ENCODE results near the gene SIPA1L3.
"Not testable (repeated sequence)": the region's sequence is repeated elsewhere in the genome, so short reads cannot be mapped to it uniquely, and the experiment has no call there.

Gene SIPA1L3

DNA sequence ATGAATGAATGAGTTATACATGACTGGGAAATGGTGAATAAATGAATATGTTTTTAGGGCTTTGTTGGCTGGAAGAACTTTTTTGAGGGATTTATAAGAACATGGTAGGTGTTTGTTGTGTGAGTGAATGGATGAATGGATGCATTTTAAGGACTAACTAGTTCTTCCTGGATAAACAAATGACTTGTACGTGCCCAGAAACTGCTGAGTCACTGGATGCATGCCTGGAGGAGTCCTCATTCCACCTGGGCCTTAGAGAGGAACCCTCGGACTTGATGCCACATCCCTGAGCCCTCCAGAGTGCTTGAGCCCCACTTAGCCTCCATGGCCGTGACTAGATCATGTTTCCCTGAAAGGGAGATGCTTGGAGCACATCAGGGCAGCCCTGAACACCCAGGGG, 163.6 kb downstream of the SIPA1L3 start:
- DNase-seq (ENCODE audit: low read depth), result peak; percentile 68

DNA sequence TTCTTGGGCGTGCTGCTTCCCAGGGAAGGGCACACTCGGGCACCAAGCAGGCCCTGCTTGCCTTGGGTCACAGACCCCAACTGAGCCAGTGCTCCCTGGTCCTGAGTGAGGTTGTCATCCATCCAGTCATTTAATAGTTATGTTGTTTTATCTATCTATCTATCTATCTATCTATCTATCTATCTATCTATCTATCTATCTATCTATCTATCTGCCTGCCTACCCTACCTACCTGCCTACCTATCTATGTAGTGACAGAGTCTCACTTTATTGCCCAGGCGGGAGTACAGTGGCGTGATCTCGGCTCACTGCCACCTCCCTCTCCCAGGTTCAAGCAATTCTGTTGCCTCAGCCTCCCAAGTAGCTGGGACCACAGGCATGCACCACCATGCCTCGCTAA, 164.0 kb downstream of the SIPA1L3 start:
- DNase-seq (ENCODE audit: low read depth), result not testable (repeated sequence)

DNA sequence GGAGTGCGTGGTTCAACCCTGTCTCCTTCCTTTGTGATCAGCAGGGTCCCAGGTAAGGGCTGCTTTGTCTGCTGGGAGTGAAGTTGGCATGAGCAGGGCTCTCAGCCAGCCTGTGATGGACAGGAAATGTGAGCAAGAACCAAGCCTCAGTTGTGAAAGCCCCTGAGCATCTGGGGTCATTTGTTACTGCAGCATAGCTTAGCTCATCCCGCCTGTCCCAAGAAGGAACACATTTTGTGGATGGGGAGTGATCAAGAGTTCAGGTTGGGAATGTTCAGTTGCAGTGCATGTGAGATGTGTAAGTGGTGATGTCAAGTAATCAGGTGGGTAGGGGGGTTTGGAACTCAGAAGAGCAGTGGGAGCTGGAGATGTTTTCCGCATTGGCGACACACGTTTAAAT, 164.6 kb downstream of the SIPA1L3 start:
- DNase-seq (ENCODE audit: low read depth), result no peak

DNA sequence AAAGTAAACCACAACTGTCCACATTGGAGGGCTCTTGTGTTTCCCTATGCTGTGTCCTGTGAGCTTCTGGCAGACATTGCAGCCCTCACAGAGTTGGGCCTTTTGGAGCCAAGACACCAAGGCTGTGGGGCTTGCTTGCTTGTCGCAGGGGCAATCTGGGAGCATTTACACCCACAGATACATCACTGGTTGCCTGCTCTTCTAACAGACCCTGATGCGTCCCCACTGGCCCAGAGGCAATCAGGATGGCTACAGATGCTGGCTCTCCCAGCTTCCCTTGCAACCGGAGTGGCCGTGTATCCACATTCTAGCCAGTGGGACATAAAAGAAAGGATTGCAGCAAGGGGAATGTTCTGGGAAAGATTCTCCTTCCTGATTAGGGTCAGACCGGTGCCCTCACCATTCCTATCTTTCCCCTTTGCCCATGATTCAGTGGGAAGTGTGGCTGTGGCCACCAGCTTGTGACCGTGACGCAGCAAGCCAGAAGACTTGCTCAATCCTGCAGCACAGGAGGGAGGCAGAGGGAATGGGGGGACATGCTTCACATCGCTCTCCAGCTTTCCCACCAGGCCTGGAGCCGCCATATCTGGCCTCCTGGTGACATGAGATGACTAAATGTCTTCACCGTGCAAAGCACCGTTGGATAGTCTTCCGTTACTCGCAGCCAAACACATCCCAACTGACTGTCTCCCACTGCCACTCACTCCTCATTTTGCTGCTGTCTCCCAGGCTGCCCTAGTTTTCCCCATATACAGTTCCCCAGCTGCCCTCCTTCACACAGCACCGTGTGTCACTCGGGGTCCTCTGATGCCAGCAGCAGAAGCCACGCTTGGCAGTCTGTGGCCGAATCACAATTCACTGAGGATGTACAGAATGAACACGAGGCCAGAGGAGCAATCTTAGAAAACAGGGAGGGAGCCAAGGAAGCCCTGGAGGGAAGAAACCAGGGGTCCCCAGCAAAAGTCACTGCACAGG, 166.1 kb downstream of the SIPA1L3 start:
- no peak for DNase-seq (ENCODE audit: low read depth)

DNA sequence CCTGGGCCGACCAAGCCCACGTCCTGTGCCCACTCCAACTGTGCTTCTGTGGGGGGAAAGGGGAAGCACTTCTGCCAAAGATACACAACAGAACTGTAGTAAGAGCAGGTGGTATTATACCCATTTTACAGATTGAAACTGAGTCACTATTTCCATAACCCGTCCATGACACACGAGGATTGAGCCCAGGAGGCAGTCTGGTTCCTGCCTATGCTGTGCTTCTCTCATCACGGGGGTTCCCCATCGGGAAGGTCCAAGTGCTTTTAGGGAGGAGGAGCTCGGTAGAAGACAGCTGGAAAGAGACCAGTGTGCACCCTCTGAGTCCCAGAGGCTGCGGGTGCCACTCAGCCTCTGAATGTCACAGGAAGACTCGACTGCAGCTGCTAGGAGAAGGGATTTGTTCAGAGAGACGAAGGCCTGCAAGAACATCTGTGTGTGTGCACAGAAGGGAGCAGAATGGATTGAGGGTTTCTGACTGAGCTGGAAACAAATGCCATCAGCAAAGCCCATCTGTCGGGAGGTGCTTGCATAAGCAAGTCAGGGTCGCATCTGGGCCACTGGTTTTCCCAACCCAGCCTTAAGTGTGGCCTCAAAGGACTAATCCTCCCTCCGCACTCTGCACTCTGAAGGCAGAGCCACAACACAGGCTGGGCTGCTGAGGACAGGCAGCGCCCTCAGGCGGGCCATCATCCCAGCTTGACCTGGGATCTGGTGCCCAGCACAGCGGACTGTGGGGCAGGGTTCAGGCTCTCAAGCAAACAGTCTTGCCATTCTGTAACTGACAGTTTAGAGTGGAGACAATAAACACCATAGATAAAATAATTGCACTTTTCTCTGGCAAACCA, 167.1 kb downstream of the SIPA1L3 start:
- no peak for DNase-seq (ENCODE audit: low read depth)

DNA sequence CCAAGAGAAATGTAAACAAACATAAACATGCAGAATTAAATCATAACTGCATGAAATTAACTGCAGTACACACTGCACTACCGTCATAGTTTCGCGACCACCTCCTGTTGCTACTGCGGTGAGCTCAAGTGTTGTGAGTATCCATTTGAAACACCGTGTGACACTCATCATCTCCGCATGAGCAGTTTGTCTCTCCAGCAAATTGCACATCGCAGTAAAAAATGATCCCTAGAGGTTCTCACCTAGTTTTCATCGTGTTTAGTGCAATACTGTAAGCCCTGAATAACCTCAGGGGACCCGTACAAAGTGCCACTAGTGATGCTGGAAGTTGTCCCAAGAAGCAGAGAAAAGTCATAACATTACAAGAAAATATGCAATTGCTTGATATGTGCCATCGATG, 169.3 kb downstream of the SIPA1L3 start:
- DNase-seq (ENCODE audit: low read depth), result no peak

DNA sequence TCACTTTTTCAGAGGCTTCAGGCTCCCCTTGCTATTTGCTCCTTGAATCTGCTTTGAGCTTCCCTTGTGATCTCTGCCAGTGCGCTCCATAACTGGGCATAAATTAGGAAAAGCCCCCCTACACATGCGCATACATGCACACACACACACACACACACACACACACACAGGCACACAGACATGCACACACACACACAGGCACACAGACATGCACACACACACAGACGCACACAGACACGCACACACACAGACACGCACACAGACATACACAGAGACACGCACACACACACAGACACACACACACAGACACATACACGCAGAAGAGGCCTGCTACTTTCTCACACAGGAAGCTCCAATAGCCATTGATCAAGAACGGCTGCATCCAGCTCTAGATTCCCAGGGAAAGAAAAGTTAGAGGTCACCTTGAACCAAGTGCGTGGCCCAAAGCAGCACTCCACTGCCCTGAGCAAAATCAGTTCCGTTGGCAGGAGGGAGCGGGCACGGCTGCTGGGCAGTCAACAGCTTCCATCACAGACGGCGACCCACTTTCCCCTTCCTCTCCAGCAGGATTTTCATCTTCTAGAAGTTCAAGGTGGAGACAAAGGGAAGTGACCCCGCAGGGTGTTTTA, 171.4 kb downstream of the SIPA1L3 start:
- no peak for DNase-seq (ENCODE audit: low read depth)

DNA sequence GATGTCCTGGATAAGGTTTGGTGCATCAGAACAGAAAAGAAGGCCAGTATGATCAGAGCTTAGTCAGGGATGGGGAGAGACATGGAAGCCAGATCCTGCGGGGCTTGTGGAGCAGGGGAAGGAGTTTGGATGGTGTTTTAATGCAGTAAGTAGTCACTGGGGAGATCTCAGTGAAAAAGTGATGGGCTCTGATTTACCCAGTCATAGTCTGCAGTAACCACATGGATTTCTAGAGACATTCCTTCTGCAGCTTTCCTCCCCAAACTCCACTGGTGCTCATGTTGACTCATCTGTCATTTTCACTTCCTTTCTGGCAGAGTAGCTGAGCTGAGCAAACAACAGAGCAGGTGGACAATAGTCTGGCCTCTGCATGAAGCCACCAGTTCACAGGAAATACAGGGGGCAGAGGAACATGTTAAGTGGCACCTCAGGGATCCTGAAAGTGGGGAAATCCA, 172.9 kb downstream of the SIPA1L3 start:
- peak; percentile 91 for DNase-seq (ENCODE audit: low read depth)

DNA sequence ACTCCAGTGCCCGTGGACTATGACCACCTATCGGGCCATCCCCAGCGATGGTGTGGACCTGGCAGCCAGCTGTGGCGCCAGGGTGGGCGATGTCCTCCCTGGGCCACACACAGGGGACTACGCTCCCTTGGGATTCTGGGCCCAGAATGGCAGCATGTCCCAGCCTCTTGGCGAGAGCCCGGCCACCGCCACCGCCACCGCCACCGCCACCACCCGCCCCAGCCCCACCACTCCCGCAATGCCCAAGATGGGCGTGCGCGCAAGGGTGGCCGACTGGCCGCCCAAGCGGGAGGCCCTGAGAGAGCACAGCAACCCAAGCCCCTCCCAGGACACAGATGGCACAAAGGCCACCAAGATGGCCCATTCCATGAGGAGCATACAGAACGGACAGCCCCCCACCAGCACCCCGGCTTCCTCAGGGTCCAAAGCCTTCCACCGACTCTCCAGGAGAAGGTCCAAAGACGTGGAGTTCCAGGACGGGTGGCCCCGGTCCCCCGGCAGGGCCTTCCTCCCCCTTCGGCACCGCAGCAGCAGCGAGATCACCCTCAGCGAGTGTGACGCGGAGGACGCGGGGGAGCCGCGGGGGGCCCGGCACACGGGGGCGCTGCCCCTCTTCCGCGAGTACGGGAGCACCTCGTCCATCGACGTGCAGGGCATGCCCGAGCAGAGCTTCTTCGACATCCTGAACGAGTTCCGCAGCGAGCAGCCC, 174.7 kb downstream of the SIPA1L3 start:
- DNase-seq (ENCODE audit: low read depth), result no peak

DNA sequence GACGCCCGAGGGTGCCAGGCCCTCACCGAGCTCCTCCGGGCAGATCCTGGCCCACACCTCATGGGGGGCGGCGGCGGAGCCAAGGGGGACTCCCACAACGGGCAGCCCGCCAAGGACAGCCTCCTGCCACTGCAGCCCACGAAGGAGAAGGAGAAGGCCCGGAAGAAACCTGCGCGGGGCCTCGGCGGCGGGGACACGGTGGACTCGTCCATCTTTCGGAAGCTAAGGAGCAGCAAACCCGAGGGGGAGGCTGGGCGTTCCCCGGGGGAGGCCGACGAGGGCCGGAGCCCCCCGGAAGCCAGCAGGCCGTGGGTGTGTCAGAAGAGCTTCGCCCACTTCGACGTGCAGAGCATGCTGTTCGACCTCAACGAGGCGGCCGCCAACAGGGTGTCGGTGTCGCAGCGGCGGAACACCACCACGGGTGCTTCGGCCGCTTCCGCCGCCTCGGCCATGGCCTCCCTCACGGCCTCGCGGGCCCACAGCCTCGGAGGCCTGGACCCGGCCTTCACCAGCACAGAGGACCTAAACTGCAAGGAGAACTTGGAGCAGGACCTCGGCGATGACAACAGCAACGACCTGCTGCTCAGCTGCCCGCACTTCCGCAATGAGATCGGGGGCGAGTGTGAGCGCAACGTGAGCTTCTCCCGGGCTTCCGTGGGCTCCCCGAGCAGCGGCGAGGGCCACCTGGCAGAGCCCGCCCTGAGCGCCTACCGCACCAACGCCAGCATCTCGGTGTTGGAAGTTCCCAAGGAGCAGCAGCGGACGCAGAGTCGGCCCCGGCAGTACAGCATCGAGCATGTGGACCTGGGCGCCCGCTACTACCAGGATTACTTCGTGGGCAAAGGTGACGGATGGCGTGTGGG, 175.5 kb downstream of the SIPA1L3 start:
- DNase-seq (ENCODE audit: low read depth), result no peak

DNA sequence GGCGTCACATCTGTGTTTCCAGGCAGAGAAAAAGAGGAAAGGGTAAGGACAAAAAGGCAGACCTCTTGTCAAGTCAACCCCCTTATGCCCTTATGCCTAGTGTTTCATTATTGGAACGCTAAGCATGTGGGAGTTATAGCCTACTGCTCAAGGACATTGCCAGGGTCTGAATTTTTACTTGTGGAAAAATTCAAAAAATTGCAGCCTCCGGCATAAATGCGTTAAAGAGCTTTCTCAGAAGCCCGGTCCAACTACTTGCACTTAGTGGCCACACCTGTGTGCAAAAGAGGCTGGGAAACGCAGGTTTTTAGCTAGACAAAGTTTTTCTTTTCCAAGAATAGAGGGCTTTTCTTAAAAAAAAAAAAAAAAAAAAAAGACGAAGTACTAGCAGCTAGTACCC, 177.2 kb downstream of the SIPA1L3 start:
- DNase-seq (ENCODE audit: low read depth), result no peak

DNA sequence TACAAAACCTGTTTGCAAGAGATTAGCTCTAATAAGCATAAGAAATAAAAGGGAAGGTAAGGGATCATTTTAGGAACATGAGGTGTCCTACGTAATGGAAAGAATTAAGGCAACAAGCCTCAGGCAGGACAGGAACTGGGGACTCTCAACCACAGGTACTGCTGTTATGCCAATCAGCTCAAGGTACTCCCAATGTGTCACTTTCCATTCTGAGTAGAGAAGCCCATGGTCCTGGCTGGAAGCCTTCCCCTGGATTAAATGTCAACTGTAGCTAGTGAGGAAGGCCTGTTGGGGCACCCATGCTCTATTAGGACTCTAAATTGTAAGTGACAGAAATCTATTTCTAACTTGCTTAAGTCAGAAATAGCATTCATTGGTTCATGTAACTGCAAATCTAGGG, 182.4 kb downstream of the SIPA1L3 start:
- no peak for DNase-seq (ENCODE audit: low read depth)

DNA sequence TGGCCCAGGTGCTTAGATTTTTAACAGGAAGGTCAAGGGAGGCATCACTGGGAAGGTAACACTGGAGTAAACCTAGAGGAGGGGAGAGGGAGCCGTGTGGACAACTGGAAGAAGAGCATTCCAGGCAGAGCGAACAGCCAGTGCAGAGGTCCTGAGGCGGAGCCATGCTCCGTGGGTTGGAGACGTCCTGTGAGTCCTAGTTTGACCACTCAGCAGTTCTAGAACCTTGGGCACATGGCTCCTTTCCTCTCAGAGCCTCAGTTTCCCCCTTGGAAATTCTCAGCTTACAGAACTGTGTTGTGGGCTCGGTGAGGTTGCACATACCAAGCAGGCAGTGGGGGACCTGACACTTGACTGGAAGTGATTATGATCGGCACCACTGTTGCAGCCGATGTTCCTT, 186.1 kb downstream of the SIPA1L3 start:
- no peak for DNase-seq (ENCODE audit: low read depth)

DNA sequence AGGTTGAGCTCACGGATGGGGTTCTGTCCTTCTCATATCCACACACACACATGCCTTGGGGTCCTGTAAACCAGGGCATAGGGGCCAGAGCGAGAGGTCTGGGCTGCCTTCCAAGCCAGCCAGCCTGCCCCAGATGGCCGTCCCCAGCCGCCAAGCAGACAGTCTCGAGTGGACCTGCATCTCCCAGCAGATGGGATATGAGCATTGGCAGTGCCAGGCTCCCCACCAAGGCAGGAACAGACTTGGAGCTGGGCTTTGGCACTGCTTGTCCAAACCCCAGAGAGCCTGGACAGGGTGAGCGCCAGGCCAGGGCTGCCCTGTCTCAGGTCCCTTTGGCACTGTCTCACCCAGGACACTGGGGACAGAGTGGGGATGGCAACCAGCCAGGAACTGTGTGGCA, 186.6 kb downstream of the SIPA1L3 start:
- DNase-seq (ENCODE audit: low read depth), result no peak

DNA sequence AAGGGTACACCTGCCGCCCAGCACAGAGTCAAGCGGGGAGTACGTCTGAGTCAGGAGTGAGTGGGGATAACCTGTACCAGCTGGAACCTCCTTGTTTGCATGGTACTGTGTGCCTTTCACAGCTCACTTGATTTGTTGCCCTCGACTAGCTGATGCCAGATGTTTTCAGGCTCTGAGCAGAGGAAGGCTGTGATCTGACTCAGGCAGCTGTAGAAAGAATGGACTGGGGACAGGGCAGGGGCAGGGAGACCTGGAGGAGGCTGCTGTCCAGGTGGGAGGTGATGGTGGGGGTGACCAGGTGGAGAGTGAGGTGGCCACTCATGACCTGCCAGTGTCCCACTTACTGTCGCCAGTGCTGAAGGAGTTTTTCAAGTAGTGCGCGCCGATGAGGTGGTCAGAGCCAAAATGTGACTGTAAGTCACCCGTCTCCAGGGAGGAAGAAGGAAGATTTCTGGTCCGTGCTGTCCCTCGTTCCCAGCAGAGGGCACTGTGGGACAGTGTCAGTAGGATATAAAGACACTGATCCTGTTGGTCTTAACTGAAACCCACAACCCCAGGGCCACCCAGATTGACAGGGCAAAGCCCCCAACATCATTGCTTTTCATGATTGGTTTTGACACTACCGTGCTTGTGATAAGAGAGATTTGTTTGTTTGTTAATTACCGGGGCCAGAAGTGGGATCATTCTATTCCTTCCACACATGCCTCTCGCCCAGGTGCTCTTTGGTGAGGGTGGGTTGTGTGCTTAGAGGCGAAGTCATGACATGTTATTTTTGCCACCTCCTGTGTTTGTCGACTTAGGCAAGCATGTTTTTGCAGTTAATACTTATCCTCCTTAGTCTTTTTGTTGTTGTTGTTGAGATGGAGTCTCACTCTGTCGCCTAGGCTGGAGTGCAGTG, 188.7 kb downstream of the SIPA1L3 start:
- DNase-seq (ENCODE audit: low read depth), result peak; percentile 64

DNA sequence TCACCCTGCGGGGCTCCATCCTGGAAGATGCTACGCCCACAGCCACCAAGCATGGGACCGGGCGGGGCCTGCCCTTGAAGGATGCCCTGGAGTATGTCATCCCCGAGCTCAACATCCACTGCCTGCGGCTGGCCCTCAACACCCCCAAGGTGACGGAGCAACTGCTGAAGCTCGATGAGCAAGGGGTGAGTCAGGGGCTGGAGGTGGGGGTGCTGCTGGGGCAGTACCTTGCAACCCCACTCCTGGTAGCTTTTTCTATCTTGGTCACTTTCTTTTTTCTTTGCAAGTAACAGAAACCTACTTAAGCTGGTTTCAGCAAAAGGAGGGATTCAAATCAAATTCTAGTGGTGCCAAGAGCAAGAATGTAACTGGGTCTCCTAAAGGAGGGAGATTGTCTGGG, 193.0 kb downstream of the SIPA1L3 start:
- peak; percentile 65 for DNase-seq (ENCODE audit: low read depth)

DNA sequence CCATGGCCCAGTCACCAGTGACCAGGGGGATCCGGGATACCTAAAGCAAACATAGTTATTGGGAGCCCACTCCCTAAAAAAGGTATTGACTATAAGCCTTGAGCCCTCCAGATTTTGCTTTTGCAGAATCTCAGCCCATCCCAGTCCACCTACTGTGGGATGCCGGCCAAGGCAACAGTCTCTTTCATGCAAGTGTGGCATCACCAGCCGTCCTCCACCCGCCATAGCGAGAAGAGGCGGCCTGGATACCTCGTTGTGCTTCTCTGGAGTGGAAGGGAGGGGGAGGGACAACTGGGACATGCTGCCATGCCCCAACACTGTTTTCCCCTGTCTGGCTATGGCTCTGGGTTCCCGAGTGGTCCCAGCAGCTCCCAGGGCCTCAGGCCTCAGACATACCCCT, 193.6 kb downstream of the SIPA1L3 start:
- DNase-seq (ENCODE audit: low read depth), result no peak

DNA sequence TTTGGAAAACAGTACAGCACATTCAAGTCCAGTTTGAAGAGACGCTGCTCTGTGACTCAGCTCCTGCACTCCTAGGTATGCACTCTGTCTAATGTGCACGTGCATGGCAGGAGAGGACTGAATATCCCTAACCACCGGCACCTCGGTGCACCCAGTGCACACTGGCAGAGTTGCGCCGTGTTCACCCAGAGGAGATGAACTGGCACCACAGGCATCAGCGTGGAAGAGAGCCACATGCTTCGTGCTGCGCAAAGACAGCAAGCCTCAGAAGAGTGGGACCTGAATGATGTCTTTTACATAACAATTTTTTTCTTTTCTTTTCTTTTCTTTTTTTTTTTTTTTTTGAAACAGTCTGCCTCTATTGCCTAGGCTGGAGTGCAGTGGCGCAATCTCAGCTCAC, 194.7 kb downstream of the SIPA1L3 start:
- DNase-seq (ENCODE audit: low read depth), result no peak

DNA sequence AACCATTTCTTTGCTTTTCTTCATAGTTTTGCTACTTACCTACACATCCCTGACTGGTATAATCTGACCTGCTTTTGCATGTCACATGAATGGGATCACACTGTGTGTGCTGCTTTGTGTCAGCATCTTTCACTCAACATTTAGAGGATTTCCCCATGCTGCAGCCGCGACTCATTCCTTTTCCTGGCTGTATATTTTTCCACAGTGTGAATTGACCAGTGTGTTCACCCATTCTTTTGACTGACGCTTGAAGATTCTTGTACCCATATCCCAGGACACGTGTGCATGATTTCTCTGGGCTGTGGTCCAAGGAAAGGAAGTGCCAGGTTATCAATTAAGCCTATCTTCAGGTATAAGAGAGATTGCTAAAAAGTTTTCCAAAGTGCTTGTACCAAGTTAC, 198.6 kb downstream of the SIPA1L3 start:
- no peak for DNase-seq (ENCODE audit: low read depth)

DNA sequence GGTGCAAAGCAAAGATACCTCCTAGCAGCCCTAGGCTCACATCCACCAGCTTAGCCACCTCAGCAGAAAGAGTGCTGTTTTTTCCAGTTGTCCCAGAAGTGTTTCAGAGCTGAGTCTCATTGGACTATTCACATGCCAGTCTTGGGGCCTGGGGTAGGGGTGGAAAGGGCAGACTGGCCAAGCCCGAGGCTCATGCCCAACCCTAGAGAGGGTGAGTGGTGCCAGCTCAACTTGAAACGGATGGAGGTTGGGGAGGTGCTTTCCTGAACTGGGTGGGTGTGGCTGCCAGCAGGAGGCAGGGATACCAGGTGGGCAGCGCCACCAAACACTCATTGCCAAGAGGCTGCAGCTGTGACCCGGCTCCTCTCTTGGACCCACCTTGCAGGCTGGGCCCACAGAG, 200.1 kb downstream of the SIPA1L3 start:
- DNase-seq (ENCODE audit: low read depth), result no peak
